ENCODE results near the gene ARL8A. TPM values are rescaled to one million over a fixed set of nuclear protein-coding genes. Genes with fewer than 3 reads are reported as not detected.

The ARL8A gene
- total RNA-seq, 1 experiment from 2014 or later = 33.2 TPM

DNA sequence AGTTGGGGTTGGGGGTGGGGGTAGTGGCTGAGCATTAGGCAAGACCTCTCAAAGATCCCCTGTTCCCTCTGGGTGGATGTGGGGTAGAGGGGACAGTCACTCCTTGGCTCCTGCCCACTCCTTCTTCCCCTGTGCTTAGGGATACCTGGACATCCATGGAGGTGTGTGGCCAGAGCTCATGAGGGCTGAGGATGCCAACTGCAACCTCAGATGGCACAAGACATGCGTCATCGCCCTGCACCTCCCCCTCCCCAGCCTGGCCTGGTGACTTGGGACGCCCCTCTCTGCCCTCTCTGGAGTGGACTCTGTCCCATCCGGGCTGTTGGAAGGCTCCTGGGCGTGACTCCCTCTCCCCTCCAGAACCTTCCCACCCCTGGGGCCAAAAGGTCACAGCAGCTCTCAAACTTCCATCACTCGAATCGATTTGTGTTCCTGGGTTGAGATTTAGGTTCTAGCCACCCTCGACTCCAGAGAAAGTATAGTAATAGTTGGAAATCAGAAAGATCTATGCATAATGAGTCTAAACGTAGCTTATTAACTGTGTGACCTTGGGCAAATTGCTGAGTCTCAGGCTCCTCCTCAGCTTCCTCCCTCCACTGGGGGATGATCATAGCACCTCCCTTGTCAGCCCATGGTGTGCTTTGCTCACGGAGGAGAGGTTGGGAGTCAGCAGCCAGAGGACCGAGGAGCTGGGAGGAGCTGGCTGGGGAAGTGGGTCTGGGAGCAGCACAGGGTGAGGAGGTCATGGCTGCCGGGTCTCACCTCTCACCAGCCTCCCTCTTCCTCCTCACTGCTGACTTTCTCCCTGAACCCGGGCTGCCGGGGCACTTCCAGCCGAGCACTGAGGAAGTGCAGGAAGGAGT lies 18.1 kb upstream of the ARL8A start:
- no peak for DNase-seq (ENCODE audit: low read depth, low spot score)
- in situ Hi-C loops (cut with HindIII; ENCODE audit: low pct_unique_long_range_greater_than_20kb, low sequenced_read_pairs) = no loop called here

GRCh38 chr1:202162047-202162417 lies 17.5 kb upstream of the ARL8A start:
- DNase-seq (ENCODE audit: low read depth, low spot score) = no peak
- in situ Hi-C loops (cut with HindIII; ENCODE audit: low pct_unique_long_range_greater_than_20kb, low sequenced_read_pairs) = no loop called here

DNA sequence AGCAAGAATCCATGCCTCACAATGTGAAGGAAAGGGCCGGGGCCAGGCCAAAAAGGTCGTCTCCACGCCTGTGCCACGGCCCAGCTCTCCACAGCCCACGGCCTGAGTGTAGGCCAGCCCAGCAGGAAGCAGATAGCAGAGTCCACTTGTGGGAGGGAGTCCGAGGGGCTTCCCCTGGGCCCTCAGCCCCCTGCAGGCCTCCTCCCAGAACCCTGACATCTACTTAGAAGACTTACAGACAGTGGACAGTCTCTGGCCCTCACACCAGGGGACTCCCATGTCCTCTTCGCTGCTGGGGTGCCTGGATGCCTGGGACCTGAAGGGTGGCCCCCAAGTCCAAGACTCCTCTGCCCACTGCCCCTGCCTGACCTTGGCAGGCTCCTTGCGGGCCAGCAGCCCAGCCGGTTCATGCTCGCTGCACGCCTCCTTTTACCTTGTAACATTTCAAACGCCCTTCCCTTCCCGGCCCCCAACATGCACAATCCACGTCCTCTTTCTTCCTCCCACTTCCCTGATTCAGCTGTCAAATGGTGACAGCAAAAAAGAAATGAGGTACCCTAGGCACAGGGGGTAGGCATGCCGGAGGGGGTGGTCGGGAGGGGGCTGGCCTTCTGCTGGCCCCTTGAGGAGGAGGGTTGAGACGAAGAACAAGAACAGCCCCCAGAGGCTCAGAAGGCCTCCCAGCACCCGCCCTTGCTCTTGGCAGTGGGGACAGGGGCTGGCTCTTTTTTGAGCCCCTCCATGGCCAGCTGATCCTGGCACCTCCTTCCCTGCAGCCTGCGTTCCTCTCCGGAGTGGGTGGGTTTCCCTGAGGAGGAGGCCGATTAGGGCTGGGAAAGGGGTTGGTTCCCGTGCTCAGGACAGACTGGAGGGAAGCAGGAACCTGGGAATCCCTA lies 16.9 kb upstream of the ARL8A start:
- in situ Hi-C loops (cut with HindIII; ENCODE audit: low pct_unique_long_range_greater_than_20kb, low sequenced_read_pairs) = no loop called here
- DNase-seq (ENCODE audit: low read depth, low spot score) = no peak

GRCh38 chr1:202160377-202160940 lies 15.9 kb upstream of the ARL8A start, which contains the start of gene PTPN7:
TSS of gene PTPN7 (minus strand) at chr1:202160602. CDS start at chr1:202159402, 1,200 bp downstream.
- in situ Hi-C loops (cut with HindIII; ENCODE audit: low pct_unique_long_range_greater_than_20kb, low sequenced_read_pairs) = no loop called here

DNA sequence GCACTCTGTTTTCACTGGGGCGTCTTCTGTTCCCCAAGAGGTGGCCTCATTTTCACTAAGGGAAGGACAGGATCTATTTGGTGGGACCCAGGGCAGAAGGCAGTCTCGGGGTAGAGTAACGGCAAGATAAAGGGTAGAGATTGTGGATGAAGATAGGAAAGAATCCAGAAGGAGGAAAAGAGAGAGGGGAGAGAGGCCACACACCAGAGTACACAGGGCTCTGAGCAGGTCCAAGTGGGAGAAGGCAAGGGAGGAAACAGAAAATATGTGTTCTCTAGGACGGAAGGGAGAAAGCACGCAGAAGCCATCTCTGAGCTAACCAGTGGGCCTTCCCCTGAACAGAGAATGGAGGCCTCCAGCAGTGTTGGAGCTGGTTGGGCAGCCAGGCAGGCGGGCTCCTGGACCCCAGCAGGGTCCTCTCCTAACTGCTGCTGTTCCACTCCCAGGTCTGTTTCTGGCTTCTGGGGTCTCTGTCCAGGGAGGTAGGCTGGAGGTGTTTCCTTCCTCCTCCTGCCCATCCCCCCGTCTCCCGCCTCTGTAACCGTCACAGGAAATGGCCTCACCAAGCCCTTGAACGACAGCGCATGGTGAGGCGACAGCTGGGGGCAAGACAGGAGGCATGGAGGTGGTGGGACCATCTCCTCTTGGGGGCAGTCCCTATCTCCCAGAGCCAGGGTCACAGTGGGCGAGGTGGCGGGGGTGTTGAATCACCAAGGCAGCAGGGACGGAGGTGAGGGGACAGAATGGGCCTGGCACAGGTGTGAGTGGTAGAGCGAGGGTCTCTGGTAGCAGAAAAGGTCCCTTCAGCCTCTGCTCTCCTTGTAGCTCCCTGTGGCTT lies 15.2 kb upstream of the ARL8A start:
- in situ Hi-C loops (cut with HindIII; ENCODE audit: low pct_unique_long_range_greater_than_20kb, low sequenced_read_pairs) = no loop called here
- DNase-seq (ENCODE audit: low read depth, low spot score) = no peak

More at GRCh38 chr1:202160377-202160940, 15.9 kb upstream of the ARL8A start, which contains the start of gene PTPN7:
- DNase-seq (ENCODE audit: low read depth, low spot score) = no peak

- in situ Hi-C loops (cut with HindIII; ENCODE audit: low pct_unique_long_range_greater_than_20kb, low sequenced_read_pairs) = no loop called here
- no peak for DNase-seq (ENCODE audit: low read depth, low spot score)
Observed at GRCh38 chr1:202158810-202159533, 14.4 kb upstream of the ARL8A start.

DNA sequence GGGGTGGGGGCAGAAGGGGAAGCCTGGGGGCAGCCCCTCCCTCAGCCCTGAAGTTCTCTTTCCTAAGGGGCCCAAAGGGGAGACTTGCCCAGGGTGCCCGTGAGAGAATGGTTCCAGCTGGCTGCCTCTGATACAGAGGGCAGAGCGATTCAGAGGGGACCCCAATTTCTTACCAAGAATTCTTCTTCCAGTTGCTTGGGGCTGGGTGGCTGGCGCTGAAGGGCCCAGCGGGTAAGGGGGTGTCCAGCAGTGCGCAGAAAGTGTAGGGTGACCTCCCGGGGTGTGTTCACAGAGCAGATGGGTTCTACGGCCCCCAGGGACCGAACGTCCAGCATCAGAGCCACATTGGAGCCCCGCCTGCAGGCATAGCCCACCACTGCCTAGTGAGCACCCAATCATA lies 13.4 kb upstream of the ARL8A start:
- in situ Hi-C loops (cut with HindIII; ENCODE audit: low pct_unique_long_range_greater_than_20kb, low sequenced_read_pairs) = no loop called here
- no peak for DNase-seq (ENCODE audit: low read depth, low spot score)

- DNase-seq (ENCODE audit: low read depth, low spot score) = no peak
- in situ Hi-C loops (cut with HindIII; ENCODE audit: low pct_unique_long_range_greater_than_20kb, low sequenced_read_pairs) = no loop called here
Observed at GRCh38 chr1:202156590-202156989, 12.1 kb upstream of the ARL8A start.

GRCh38 chr1:202155478-202156021 lies 11.0 kb upstream of the ARL8A start:
- DNase-seq (ENCODE audit: low read depth, low spot score) = peak; percentile 32
- in situ Hi-C loops (cut with HindIII; ENCODE audit: low pct_unique_long_range_greater_than_20kb, low sequenced_read_pairs) = no loop called here

- in situ Hi-C loops (cut with HindIII; ENCODE audit: low pct_unique_long_range_greater_than_20kb, low sequenced_read_pairs) = no loop called here
Observed at GRCh38 chr1:202154766-202155477, 10.4 kb upstream of the ARL8A start.

GRCh38 chr1:202154148-202154765 lies 9.7 kb upstream of the ARL8A start:
- DNase-seq (ENCODE audit: low read depth, low spot score) = no peak
- in situ Hi-C loops (cut with HindIII; ENCODE audit: low pct_unique_long_range_greater_than_20kb, low sequenced_read_pairs) = no loop called here

More at GRCh38 chr1:202154766-202155477, 10.4 kb upstream of the ARL8A start:
- peak; percentile 82 for DNase-seq (ENCODE audit: low read depth, low spot score)

DNA sequence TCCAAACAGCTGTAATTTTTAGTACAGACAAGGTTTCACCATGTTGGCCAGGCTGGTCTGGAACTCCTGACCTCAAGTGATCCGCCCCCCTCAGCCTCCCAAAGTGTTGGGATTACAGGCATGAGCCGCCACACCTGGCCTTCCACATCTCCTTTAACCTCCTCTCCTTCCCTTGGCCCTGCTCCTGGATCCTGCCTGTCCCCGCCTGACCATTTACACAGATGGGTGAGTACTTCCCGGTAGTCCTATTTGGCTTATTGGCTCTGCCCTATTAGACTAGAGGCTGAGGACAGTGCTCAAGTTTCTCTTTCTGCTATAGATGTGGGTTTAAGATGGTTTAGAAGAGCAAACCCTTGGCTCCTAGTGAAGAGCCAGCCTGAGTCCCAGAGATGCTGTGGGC lies 8.7 kb upstream of the ARL8A start:
- in situ Hi-C loops (cut with HindIII; ENCODE audit: low pct_unique_long_range_greater_than_20kb, low sequenced_read_pairs) = no loop called here

DNA sequence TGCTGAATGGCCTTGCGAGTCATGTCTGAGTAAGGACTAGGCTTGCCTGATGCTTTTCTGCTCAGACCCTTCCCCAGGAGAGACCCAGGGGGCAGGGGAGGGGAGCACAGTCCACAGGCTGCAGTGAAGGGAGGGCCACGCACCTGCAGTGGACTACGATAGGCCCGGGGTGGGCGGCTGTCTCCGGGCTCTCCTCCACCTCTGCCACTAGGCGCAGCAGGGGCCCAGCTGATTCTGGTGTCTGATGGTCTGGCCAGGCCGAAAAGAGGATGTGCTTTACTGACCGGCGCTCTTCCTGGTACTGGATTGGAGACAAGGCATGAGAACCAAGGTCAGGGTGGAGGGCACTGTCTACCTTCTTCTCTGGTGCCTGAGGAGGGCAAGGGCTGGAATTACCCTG lies 7.9 kb upstream of the ARL8A start:
- in situ Hi-C loops (cut with HindIII; ENCODE audit: low pct_unique_long_range_greater_than_20kb, low sequenced_read_pairs) = no loop called here
- DNase-seq (ENCODE audit: low read depth, low spot score) = no peak

More for the DNA sequence above, 8.7 kb upstream of the ARL8A start:
- no peak for DNase-seq (ENCODE audit: low read depth, low spot score)

DNA sequence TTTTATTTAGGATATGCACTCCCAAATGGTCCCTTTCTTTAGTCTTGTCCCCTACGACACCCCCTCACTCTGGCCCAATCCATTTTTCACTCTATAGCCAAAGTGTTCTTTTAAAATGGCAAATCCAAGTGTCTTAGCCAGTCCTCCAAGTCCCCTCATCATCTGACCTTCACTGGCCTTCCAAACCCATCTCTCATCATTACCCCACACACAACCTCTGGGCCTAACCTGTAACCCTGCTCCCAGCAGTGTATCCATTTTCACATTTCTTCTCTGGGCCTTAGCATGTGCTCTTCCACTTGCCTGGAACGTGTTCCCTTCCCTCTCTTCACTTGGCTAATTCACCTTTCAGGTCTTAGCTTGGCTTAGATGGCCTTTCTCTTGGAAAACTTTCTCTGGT lies 6.5 kb upstream of the ARL8A start:
- DNase-seq (ENCODE audit: low read depth, low spot score) = no peak
- in situ Hi-C loops (cut with HindIII; ENCODE audit: low pct_unique_long_range_greater_than_20kb, low sequenced_read_pairs) = no loop called here

DNA sequence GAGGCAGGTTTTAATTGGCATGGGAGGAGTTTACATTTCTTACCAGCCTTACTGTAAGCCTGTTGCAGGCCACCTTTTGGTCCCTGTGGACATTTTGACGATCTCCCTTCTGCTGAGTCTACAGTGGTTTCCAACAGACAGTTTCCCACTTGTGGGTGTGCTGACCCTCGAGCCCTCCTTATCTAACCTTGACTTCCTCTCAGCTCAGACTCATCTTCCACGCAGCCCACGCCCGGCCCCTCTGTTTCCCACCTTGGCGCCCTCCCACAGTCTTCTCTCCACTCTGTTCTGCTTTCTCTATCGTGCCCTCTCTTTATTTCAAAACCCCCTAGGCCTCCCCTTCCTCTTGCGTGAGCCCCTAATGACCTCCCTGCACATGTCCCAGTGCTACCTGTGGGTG lies 6.1 kb upstream of the ARL8A start:
- DNase-seq (ENCODE audit: low read depth, low spot score) = no peak
- in situ Hi-C loops (cut with HindIII; ENCODE audit: low pct_unique_long_range_greater_than_20kb, low sequenced_read_pairs) = no loop called here

DNA sequence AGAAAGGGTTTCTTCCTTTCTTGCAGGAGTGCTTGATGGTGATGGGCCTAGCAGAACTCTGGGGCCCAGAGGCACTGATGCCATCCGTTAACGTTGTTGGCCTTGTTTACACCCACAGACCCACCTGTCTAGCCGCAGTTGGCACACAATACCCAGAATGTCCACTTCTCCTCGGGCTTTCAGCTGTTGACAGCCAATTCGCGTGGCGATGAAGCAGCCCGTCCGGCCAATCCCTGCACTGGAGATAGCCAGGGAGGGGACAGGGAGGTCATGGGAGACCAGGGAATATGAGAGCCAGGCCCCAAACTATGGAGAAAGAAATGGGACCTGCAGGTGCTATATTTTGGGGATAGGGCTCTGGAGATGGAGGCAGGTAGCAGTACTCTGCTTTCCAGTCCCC lies 5.7 kb upstream of the ARL8A start:
- DNase-seq (ENCODE audit: low read depth, low spot score) = no peak
- in situ Hi-C loops (cut with HindIII; ENCODE audit: low pct_unique_long_range_greater_than_20kb, low sequenced_read_pairs) = no loop called here

All from SK-MEL-5 (cell line).